Chondrocyte (in vitro differentiated cells): ENCODE results near the gene ZNF823. TPM values are rescaled to one million over a fixed set of nuclear protein-coding genes. Genes with fewer than 3 reads are reported as not detected.

Experiments
- DNase-seq: peaks from one replicate; pipeline ENCODE4 v3.0.0; 2021; ENCODE audit warnings: mixed read lengths, low spot score
- H3K27ac Mint-ChIP-seq: one replicate; pipeline ENCODE4 v1.8.0; 2021; ENCODE audit warnings: mild to moderate bottlenecking, moderate library complexity, mixed read lengths; ENCODE audit not compliant: unreplicated experiment
- H3K27me3 Mint-ChIP-seq: 2 replicates; pipeline ENCODE4 v1.8.0; 2021; ENCODE audit warnings: low read depth, mixed read lengths
- H3K36me3 Mint-ChIP-seq: 2 replicates; pipeline ENCODE4 v1.8.0; 2021; ENCODE audit warnings: low read depth, mixed read lengths
- H3K4me1 Mint-ChIP-seq: 2 replicates; pipeline ENCODE4 v1.8.0; 2021; ENCODE audit warnings: low read depth, mild to moderate bottlenecking, mixed read lengths
- H3K4me3 Mint-ChIP-seq: one replicate; pipeline ENCODE4 v1.8.0; 2021; ENCODE audit warnings: mild to moderate bottlenecking, moderate library complexity, mixed read lengths; ENCODE audit not compliant: unreplicated experiment
- H3K9me3 Mint-ChIP-seq: 2 replicates; pipeline ENCODE4 v1.8.0; 2021; ENCODE audit warnings: low read depth, mixed read lengths
- CTCF ChIP-seq: fragments of 200-600 bp; sonication (generic); IDR thresholded peaks from 2 replicates; pipeline ENCODE4 v1.5.0; 2021; ENCODE audit warnings: antibody characterized with exemption, mild to moderate bottlenecking, moderate library complexity
- total RNA-seq: library from RNA; stranded (reverse); gene quantifications from 3 replicates; pipeline ENCODE4 v1.2.1, GENCODE V29; 2021

Gene ZNF823
- total RNA-seq, 1 donor from 2014 or later, result 3.7 TPM

- peak; percentile 88 for TF ChIP-seq CTCF
- no peak for DNase-seq
- H3K36me3 Mint-ChIP-seq, result peaks cover 11% of the 10 kb centered on the region
- peak overlapping the region; percentile 77 for H3K4me3 Mint-ChIP-seq
- peaks cover 8% of the 10 kb centered on the region for H3K4me1 Mint-ChIP-seq
- H3K27ac Mint-ChIP-seq, result no peak overlapping the region
- no peaks in the 10 kb centered on the region for H3K27me3 Mint-ChIP-seq
- peaks cover 9% of the 10 kb centered on the region for H3K9me3 Mint-ChIP-seq
Observed at GRCh38 chr19:11673608-11674041, 65.1 kb downstream of the ZNF823 start.

Other genes with a start within 250 kb of the ZNF823 start
- gene ZNF653, start 233.1 kb downstream of the ZNF823 start, total RNA-seq, result 6.8 to 8.6 TPM (median 8.2 TPM) in 3 replicates
- 20.3 to 27.9 TPM (median 20.5 TPM) in 3 replicates for gene ECSIT, start 209.8 kb downstream of the ZNF823 start, total RNA-seq
- 20.1 to 213 TPM (median 199 TPM) in 3 replicates for gene CNN1, start 200.1 kb downstream of the ZNF823 start, total RNA-seq
- gene ELOF1, start 179.7 kb downstream of the ZNF823 start, total RNA-seq, result 36.2 to 43.8 TPM (median 37.7 TPM) in 3 replicates
- gene ACP5, start 161.3 kb downstream of the ZNF823 start, total RNA-seq, result 0.45 TPM in 1 of 3 replicates, not detected in the others
- gene ZNF627, start 141.5 kb downstream of the ZNF823 start, total RNA-seq, result 13.0 to 14.2 TPM (median 13.6 TPM) in 3 replicates
- 4.9 to 5.8 TPM (median 5.6 TPM) in 3 replicates for gene ZNF441, start 28.1 kb upstream of the ZNF823 start, total RNA-seq
- gene ZNF491, start 59.6 kb upstream of the ZNF823 start, total RNA-seq, result 3.6 to 7.1 TPM (median 4.2 TPM) in 3 replicates
- 8.2 to 11.6 TPM (median 8.4 TPM) in 3 replicates for gene ZNF440, start 75.3 kb upstream of the ZNF823 start, total RNA-seq
- gene ZNF439, start 109.8 kb upstream of the ZNF823 start, total RNA-seq, result 1.1 to 5.7 TPM (median 4.9 TPM) in 3 replicates
- gene ZNF69, start 148.8 kb upstream of the ZNF823 start, total RNA-seq, result 11.9 to 15.4 TPM (median 12.0 TPM) in 3 replicates
- 4.8 to 8.1 TPM (median 5.5 TPM) in 3 replicates for gene ZNF700, start 186.2 kb upstream of the ZNF823 start, total RNA-seq
- 1.1 to 3.5 TPM (median 2.7 TPM) in 3 replicates for gene ZNF763, start 226.1 kb upstream of the ZNF823 start, total RNA-seq